HG03457 (cell line): ENCODE measurements around the gene NBPF6.
"Not testable (repeated sequence)": the region's sequence is repeated elsewhere in the genome, so short reads cannot be mapped to it uniquely, and the experiment has no call there.

Experiments
- ATAC-seq: cut with Tn5 transposase; IDR thresholded peaks from one replicate; pipeline ENCODE4 v1.9.1; 2021; ENCODE audit warnings: moderate number of reproducible peaks; ENCODE audit not compliant: unreplicated experiment

Gene NBPF6

DNA sequence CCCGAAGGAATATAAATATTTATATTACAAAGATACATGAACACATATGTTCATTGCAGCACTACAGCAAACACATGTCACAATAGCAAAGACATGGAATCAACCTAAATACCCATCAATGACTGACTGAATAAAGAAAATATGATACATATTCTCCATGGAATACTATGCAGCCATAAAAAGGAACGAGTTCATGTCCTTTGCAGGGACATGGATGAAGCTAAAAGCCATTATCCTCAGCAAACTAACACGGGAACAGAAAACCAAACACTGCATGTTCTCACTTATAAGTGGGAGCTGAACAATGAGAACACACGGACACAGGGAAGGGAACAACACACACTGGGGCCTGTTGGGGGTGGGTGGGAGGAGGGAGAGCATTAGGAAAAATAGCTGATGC is 46.7 kb downstream of the NBPF6 start:
- not testable (repeated sequence) for ATAC-seq

DNA sequence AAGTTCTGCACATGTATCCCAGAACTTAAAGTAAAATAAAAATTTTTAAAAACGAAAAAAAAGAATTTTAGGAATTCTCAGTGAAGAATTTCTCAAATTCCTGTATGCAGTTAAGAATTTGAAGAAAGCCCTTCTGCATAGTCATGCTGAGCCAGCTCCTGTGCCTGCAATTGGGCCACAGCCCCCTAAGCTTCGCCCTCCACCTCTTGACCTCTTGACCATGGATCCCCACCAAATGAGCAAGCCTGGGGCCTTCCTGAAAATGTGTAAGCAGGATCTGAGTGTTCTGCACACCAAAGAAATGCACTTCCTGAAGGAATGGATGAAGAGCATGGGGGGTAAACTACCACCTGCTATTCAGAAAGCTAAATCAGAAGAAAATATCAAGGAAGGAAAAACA is 52.0 kb downstream of the NBPF6 start:
- no peak for ATAC-seq

DNA sequence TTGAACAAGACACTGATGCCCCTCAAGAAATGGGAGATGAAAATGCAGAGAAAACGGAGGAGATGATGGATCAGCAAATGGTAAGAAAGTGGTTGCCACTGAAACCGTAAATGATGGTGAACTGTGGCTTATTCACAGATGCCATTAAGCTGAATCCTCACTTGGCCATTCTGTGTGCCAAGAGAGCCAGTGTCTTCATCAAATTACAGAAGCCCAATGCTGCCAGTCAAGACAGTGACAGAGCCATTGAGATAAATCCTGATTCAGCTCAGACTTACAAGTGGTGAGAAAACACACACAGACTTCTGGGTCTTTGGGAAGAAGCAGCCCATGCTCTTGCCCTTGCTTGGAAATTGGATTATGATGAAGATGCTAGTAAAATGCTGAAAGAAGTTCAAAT is 52.5 kb downstream of the NBPF6 start:
- ATAC-seq = no peak

DNA sequence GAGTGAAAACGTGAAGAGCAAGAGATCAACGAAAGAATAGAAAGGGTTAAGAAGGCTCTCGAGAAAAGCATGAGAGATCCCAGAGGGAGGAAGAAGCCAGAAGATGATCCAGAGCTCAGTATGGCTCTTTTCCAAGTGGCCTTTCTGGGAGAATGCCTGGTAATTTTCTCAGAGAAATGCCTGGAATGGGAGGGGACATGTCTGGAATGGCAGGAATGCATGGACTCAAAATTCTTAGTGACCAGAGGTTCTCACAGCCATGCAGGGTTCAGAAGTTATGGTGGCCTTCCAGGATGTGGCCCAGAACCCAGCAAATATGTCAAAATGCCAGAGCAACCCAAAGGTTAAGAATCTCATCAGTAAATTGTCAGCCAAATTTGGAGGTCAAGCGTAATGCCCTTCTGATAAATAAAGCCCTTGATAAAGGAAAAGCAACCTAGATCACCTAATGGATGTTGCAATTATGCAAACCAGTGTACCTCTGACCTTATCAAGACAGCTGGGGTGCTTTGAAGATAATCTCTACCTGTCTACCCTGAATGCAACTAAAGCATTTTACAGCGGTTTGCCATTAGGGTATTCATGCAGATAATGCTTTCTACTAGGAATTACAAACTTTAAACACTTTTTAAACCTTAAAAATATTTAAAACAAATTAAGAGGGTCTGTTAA is 53.1 kb downstream of the NBPF6 start:
- no peak for ATAC-seq

DNA sequence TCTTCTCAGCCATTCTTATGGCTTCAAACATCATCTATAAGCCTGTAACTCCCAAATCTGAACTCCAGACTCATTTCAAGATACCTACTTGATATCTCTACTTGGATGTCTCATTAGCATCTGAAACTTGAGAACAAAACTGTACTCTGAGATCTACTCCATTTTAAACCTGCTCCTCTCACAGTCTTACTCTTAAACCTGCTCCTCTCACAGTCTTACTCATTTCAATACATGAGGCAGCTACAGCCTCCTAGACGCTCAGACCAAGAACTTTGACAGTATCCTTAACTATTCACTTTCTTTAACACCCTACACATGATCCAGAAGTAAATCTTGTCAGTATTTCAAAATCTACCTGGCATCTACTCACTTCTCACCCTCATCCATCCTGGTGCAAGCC is 54.3 kb downstream of the NBPF6 start:
- ATAC-seq = no peak

DNA sequence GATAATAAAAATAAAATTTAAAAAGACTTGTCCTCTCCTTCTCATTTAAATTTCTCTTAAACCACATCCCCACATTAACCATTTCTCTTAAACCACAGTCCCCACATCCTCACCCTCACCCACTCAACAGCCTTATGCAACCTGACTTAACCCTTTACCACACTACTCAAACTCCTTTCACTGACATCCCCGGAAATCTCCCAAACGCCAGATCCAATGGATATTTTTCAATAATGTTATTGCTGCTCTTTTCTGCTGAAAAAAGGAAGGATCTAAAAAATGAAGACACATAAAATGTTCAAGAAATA is 55.6 kb downstream of the NBPF6 start:
- ATAC-seq = no peak

DNA sequence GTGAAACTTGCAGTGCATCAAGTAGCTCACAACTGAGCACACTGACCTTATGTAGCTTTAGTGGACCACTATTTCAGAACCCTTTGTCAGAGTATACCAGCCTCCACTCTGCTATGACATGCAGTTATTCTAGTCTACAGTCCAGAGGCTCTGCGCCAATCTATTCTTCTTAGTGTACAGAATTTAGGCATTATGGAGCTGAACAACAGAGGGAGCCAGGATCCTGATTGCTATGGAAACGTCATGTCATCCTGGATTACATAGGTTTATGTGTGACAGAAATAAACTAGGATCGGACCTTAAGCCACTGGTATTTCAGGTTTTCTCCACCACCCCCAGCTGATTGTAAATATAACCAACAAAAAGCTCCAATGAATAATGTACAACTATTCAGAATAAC is 61.6 kb downstream of the NBPF6 start:
- ATAC-seq = no peak

DNA sequence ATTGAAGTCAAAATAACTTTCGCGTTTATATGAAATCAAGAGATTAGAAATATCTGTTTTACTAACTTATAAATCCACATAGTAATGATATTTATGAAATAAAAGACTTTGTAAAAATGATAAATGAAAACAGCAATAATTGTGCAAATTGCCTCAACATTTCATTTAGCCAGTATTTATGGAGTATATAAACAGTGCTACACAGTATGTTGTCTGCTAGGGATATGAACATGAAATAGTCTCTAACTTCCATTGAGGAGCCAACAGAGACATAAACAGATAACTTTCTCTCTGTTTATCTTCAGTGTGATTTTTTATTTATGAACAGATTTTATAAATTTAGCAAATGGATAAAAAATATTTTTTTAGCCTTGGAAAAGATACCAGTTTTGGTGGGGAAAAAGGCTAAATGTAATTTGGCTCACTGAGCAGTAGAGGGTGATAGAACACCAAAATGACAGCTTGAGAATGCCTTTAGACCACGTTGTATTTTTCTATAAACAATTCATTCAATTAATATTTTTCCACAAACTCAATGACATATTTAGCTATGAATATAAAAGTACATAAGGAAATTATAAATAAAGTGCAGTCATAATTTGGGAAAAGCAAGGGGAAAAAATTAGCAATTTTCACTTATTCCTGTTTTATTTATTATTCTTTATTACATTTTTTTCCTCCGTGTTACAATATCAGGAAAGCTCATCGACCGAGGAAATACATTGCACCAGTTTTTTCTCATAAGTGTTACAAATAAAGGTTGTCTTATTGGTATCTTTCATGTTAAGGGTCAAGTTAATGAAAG is 62.3 kb downstream of the NBPF6 start:
- no peak for ATAC-seq

DNA sequence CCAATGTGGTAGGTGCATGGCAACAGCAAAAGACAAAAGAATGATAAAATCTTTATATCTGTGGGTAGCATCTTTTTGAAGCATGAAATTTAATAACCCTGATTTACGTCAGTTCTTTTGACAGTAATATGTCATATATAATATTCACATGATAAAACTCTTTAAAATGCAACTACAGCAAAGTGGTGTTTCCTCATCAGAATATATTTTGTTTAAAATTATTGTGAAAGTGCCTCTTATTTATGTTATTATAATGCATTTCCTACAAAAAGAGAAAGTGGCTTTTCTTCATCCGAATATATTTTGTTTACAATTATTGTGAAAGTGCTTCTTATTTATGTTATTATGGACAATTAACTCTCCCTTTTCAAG is 62.9 kb downstream of the NBPF6 start:
- ATAC-seq = no peak

DNA sequence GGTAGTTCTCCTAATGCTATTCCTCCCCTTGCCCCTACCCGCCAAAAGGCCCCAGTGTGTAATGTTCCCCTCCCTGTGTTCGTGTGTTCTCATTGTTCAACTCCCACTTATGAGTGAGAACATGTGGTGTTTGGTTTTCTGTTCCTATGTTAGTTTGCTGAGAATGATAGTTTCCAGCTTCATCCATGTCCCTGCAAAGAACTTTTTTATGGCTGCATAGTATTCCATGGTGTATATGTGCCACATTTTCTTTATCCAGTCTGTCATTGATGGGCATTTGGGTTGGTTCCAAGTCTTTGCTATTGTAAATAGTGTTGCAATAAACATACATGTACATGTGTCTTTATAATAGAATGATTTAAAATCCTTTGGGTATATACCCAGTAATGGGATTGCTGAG is 63.8 kb downstream of the NBPF6 start:
- not testable (repeated sequence) for ATAC-seq

DNA sequence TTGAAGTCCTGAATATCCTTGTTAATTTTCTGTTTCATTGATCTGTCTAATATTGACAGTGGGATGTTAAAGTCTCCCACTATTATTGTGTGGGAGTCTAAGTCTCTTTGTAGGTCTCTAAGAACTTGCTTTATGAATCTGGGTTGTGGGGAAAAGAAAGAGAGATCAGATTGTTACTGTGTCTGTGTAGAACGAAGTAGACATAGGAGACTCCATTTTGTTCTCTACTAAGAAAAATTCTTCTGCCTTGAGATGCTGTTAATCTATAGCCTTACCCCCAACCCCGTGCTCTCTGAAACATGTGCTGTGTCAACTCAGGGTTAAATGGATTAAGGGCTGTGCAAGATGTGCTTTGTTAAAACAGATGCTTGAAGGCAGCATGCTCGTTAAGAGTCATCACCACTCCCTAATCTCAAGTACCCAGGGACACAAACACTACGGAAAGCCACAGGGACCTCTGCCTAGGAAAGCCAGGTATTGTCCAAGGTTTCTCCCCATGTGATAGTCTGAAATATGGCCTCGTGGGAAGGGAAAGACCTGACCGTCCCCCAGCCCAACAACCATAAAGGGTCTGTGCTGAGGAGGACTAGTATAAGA is 67.3 kb downstream of the NBPF6 start:
- ATAC-seq = not testable (repeated sequence)
